OCI-LY1 (cell line): ENCODE data around the gene GNB1L.

Experiments
- EZH2 ChIP-seq: fragments of 200-600 bp; sonication (generic), shearing (Covaris generic); IDR thresholded peaks from 2 replicates; pipeline ENCODE4 v1.8.0; 2017; ENCODE audit warnings: borderline replicate concordance, mixed run types, mild to moderate bottlenecking, antibody characterized with exemption, low read length, moderate library complexity, mixed read lengths
- TF ChIP-seq, protein P1 (sequence below): fragments of 200-600 bp; sonication (generic), shearing (Covaris generic); IDR thresholded peaks from 2 replicates; pipeline ENCODE4 v1.5.1; 2017; ENCODE audit warnings: mild to moderate bottlenecking, antibody characterized with exemption, low read length, moderate library complexity, mixed read lengths

GRCh38 chr22:19776433-19777031 is 78.1 kb downstream of the GNB1L start:
- TF ChIP-seq, protein P1, sequence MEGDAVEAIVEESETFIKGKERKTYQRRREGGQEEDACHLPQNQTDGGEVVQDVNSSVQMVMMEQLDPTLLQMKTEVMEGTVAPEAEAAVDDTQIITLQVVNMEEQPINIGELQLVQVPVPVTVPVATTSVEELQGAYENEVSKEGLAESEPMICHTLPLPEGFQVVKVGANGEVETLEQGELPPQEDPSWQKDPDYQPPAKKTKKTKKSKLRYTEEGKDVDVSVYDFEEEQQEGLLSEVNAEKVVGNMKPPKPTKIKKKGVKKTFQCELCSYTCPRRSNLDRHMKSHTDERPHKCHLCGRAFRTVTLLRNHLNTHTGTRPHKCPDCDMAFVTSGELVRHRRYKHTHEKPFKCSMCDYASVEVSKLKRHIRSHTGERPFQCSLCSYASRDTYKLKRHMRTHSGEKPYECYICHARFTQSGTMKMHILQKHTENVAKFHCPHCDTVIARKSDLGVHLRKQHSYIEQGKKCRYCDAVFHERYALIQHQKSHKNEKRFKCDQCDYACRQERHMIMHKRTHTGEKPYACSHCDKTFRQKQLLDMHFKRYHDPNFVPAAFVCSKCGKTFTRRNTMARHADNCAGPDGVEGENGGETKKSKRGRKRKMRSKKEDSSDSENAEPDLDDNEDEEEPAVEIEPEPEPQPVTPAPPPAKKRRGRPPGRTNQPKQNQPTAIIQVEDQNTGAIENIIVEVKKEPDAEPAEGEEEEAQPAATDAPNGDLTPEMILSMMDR = no peak
- TF ChIP-seq EZH2 = no peak
